RWPE1 (cell line): ENCODE results near the gene ACOT7.
A peak's percentile ranks its signal among the peaks of the same experiment; 100 is the strongest.

ENCODE experiments used
- CTCF ChIA-PET: fragments of 350-600 bp; sonication (Branson Sonifier 250); formaldehyde crosslinking; extraction: SDS; loops from one replicate; lab custom pipeline; 2021; lab: Yijun Ruan, JAX
- POLR2A ChIA-PET: fragments of 400-600 bp; formaldehyde crosslinking; extraction: SDS; loops from one replicate; lab custom pipeline; 2020; ENCODE audit warnings: antibody characterized with exemption; ENCODE audit not compliant: low non-redundant PET; lab: Yijun Ruan, JAX
- DNase-seq: peaks from one replicate; pipeline ENCODE4 v3.0.0; 2012; ENCODE audit warnings: low spot score
- H3K27ac ChIP-seq: fragments of 450-650 bp; 2 replicates; pipeline ENCODE4 v1.5.1; 2017
- CTCF ChIP-seq: fragments of 450-650 bp; conservative IDR thresholded peaks from 2 replicates; pipeline ENCODE4 v1.5.1; 2017; ENCODE audit warnings: low read depth, mild to moderate bottlenecking

ACOT7 gene

GRCh38 chr1:6272868-6273267, 120.7 kb downstream of the ACOT7 start:
- TF ChIP-seq CTCF, result no peak
- H3K27ac ChIP-seq, result peak overlapping the region; percentile 54
- POLR2A ChIA-PET, result no interaction called here
- no peak for DNase-seq
- CTCF ChIA-PET, result no interaction called here

- ChIA-PET POLR2A (no interaction called here), CTCF (no interaction called here)
- peak overlapping the region; percentile 54 for H3K27ac ChIP-seq
- TF ChIP-seq CTCF, result no peak
- no peak for DNase-seq
These were observed 121.1 kb downstream of the ACOT7 start for GRCh38 chr1:6272452-6272851.

GRCh38 chr1:6271554-6271953, 122.0 kb downstream of the ACOT7 start:
- DNase-seq, result no peak
- POLR2A ChIA-PET, result no interaction called here

DNA sequence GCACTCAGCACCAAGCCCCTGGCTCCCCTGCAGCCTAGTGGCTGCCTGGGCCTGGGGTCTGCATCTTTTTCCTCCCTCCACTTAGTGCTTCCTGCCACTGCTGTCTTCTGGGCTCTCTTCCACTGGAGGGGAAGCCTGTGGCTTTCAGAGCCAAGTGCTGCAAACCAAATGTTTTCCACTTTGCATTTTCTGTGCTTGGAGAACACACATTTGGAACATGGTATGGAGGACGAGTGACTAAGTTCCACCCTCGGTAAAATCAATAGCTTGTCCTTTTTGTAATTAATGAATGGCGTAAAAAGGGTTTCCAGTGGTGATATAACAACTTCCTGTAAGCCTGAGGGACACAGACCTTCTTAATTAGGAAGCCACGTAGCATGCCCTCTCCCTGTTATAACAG, 122.6 kb downstream of the ACOT7 start:
- POLR2A ChIA-PET, result no interaction called here
- DNase-seq, result no peak
- TF ChIP-seq CTCF, result no peak
- H3K27ac ChIP-seq, result peak overlapping the region; percentile 90; the same call in 1 of the 2 replicates
- CTCF ChIA-PET, result no interaction called here

More at GRCh38 chr1:6271554-6271953, 122.0 kb downstream of the ACOT7 start:
- no peak for TF ChIP-seq CTCF
- no peak overlapping the region; the same call in 1 of the 2 replicates for H3K27ac ChIP-seq
- CTCF ChIA-PET, result no interaction called here

DNA sequence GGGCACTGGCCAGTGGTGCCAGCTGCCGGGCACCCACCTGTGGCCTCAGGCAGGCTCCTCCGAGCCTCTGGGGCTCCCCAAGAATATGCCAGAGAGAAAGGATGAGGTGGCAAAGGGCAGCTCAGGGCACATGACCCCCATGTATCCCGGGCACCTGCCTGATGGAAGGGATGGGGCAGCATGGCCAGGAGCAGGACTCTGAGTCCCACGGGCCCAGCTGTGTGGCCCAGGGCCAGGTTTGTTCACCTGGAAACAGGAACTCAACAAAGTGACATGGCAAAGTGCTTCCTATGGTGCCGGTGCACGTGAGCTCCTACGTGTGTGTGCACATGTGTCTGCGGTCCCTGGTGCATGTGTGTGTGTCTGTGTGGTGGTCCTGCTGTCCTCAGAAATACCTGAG, 123.2 kb downstream of the ACOT7 start:
- TF ChIP-seq CTCF, result no peak
- ChIA-PET POLR2A (no interaction called here), CTCF (no interaction called here)
- no peak for DNase-seq
- H3K27ac ChIP-seq, result peak overlapping the region; percentile 90

DNA sequence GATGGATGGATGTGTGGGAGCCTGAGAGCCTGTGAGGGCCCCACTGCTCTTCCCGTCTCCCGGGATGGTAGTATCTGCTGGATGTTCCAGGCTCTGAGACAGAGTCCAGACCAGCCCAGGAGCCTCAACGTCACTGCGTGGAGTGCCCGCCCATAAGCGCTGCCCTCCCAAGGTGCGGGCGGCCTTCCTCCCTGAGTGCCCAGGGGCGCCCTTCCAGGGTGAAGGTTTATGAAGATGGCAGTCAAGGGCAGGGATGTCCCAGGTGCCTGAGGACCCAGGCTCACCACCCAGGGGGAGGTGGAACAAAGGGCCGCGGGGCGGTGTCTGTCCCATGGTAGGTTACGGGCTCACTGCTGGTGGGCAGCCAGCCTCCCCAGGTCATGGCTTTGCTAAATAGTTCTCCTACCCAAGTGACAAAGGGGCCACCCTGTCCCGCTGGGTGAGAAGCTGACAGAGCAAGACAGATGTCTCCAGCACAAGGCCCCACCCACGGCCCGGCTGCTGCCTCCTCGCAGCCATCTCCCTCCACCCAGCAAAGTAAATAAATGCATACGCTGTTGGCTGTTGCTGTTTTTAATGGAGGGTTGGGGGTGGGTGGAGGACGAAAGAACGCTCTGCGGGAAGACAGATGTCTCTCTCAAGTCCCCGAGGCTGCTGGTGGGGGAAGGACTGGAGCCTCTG, 123.7 kb downstream of the ACOT7 start:
- ChIA-PET CTCF (interaction anchor here (1.1 kb wide), 1 partner anchor 11 kb away, joined by 3 read pairs; no protein-coding TSS in a partner anchor), POLR2A (no interaction called here)
- no peak for TF ChIP-seq CTCF

More for the DNA sequence above, 123.7 kb downstream of the ACOT7 start:
- no peak for DNase-seq
- H3K27ac ChIP-seq, result peak overlapping the region; percentile 90
